Mesendoderm (in vitro differentiated cells): ENCODE data around the gene TRO. TPM values are rescaled to one million over a fixed set of nuclear protein-coding genes. Genes with fewer than 3 reads are reported as not detected.

Experiments
- small RNA-seq: library from polyadenylated mRNA; stranded (forward); fragments of <200 nt; extraction: miRNeasy Mini kit (QIAGEN cat#:217004); gene quantifications from one replicate; pipeline ENCODE3, GENCODE V24; 2013; ENCODE audit not compliant: insufficient read depth

Gene TRO

Small RNAs within 50 kb of the gene (small RNA-seq; reads per million reads assigned to genes)
- not detected for gene RF00614
